ENCODE results near the gene GOLGA6L2. TPM values are rescaled to one million over a fixed set of nuclear protein-coding genes. Genes with fewer than 3 reads are reported as not detected.

GOLGA6L2 gene
- polyA plus RNA-seq, 1 of the 3 experiments (the other 2 are of a cell fraction) = not detected

- ChIA-PET CTCF (no interaction called here), POLR2A (no interaction called here)
- no peaks in the 10 kb centered on the region for H3K36me3 ChIP-seq (replicated peaks in 1 of 2; ENCODE audit: control insufficient read depth in 1 of 2, insufficient read depth in 2 of 2, low read length in 1 of 2)
- no peak overlapping the region for H3K4me2 ChIP-seq
- no peaks in the 10 kb centered on the region for H4K20me1 ChIP-seq (ENCODE audit: insufficient read depth)
- H2AFZ ChIP-seq (ENCODE audit: low read depth) = no peak overlapping the region
- no peak overlapping the region for H3K9ac ChIP-seq
- H3K27ac ChIP-seq (ENCODE audit: low read depth in 2 of 2, low read length in 1 of 2) = no peak overlapping the region
- H3K9me2 ChIP-seq = no peaks in the 10 kb centered on the region
- no peaks in the 10 kb centered on the region for H3K9me3 ChIP-seq
- no peaks in the 10 kb centered on the region for H3K4me1 ChIP-seq (ENCODE audit: control insufficient read depth in 1 of 2, insufficient read depth in 2 of 2, low read depth in 1 of 2, low read length in 1 of 2)
- DNase-seq = no peak
- H3K4me3 ChIP-seq (ENCODE audit: low read depth in 2 of 2, low read length in 1 of 2) = no peak overlapping the region
- WGBS (ENCODE audit: low lambda C conversion rate) = 28% methylated on average over 9 of the region's 10 CpGs
- TF ChIP-seq TAF1 (IDR thresholded peaks at IDR 0.05; ENCODE audit: borderline replicate concordance, low read depth, low read length) = no peak
- no peak for TF ChIP-seq MAX (IDR thresholded peaks at IDR 0.05; ENCODE audit: low read depth)
- no peak for TF ChIP-seq PBX3 (IDR thresholded peaks at IDR 0.05)
- no peak for TF ChIP-seq RCOR1 (IDR thresholded peaks at IDR 0.05; ENCODE audit: low read length)
- no peak for TF ChIP-seq ZBTB33 (IDR thresholded peaks at IDR 0.05; ENCODE audit: borderline replicate concordance, low read depth)
- H3F3A ChIP-seq (replicated peaks; ENCODE audit: insufficient read depth) = no peaks in the 10 kb centered on the region
- H3K79me2 ChIP-seq (ENCODE audit: insufficient read depth) = no peaks in the 10 kb centered on the region
- H3K27me3 ChIP-seq (ENCODE audit: insufficient read depth) = peaks cover 34% of the 10 kb centered on the region; the same call in 1 of the 2 replicates
Measured at GRCh38 chr15:23411841-23412240, 35.2 kb downstream of the GOLGA6L2 start.

GRCh38 chr15:23403550-23403949, 43.5 kb downstream of the GOLGA6L2 start:
- POLR2A ChIA-PET = no interaction called here
- no peak overlapping the region for H3K9ac ChIP-seq
- CTCF ChIA-PET = no interaction called here
- H3K9me3 ChIP-seq = no peaks in the 10 kb centered on the region
- no peaks in the 10 kb centered on the region for H3K36me3 ChIP-seq (replicated peaks in 1 of 2; ENCODE audit: control insufficient read depth in 1 of 2, insufficient read depth in 2 of 2, low read length in 1 of 2)
- WGBS (ENCODE audit: low lambda C conversion rate) = 6% methylated on average over 4 of the region's 4 CpGs
- H3K79me2 ChIP-seq (ENCODE audit: insufficient read depth) = no peaks in the 10 kb centered on the region
- no peak overlapping the region for H3K4me3 ChIP-seq (ENCODE audit: low read depth in 2 of 2, low read length in 1 of 2)
- H3K4me1 ChIP-seq (ENCODE audit: control insufficient read depth in 1 of 2, insufficient read depth in 2 of 2, low read depth in 1 of 2, low read length in 1 of 2) = no peaks in the 10 kb centered on the region
- no peak for DNase-seq
- no peak overlapping the region for H3K27ac ChIP-seq (ENCODE audit: low read depth in 2 of 2, low read length in 1 of 2)
- H4K20me1 ChIP-seq (ENCODE audit: insufficient read depth) = no peaks in the 10 kb centered on the region
- H2AFZ ChIP-seq (ENCODE audit: low read depth) = no peak overlapping the region
- H3K27me3 ChIP-seq (ENCODE audit: insufficient read depth) = peaks cover 51% of the 10 kb centered on the region; the same call in 1 of the 2 replicates
- H3K4me2 ChIP-seq = no peak overlapping the region
- TF ChIP-seq MEF2A (IDR thresholded peaks at IDR 0.05; ENCODE audit: borderline replicate concordance, low read depth) (no peak), SIN3A (IDR thresholded peaks at IDR 0.05; ENCODE audit: borderline replicate concordance, low read depth, low read length) (no peak), ZBTB33 (IDR thresholded peaks at IDR 0.05; ENCODE audit: borderline replicate concordance, low read depth) (no peak), CHD2 (IDR thresholded peaks at IDR 0.05; ENCODE audit: low read length, partially characterized antibody) (no peak), NFIC (IDR thresholded peaks at IDR 0.05; ENCODE audit: borderline replicate concordance) (no peak), TAF1 (IDR thresholded peaks at IDR 0.05; ENCODE audit: borderline replicate concordance, low read depth, low read length) (no peak), EZH2phosphoT487 (IDR thresholded peaks at IDR 0.05; ENCODE audit: borderline replicate concordance, low read depth) (no peak), REST (IDR thresholded peaks at IDR 0.05; ENCODE audit: low read depth, low read length) (no peak), NRF1 (IDR thresholded peaks at IDR 0.05; ENCODE audit: low read depth, low read length) (no peak), TCF12 (IDR thresholded peaks at IDR 0.05) (no peak), USF1 (IDR thresholded peaks at IDR 0.05; ENCODE audit: borderline replicate concordance, low read depth) (no peak), MXI1 (IDR thresholded peaks at IDR 0.05; ENCODE audit: low read depth, low read length) (no peak), FOXJ3 (CRISPR knock-in tag; IDR thresholded peaks at IDR 0.05) (no peak)
- H3K9me2 ChIP-seq = no peaks in the 10 kb centered on the region
- H3F3A ChIP-seq (replicated peaks; ENCODE audit: insufficient read depth) = no peaks in the 10 kb centered on the region
